WTC11 (cell line): ENCODE data around the gene TAF11L7. TPM values are rescaled to one million over a fixed set of nuclear protein-coding genes. Genes with fewer than 3 reads are reported as not detected.
"Not testable (repeated sequence)": the region's sequence is repeated elsewhere in the genome, so short reads cannot be mapped to it uniquely, and the experiment has no call there.

Experiments used
- ATAC-seq: fragments of 200-7000 bp; cut with Tn5 transposase; 2 replicates; pipeline ENCODE4 v1.10.0; 2021; ENCODE audit warnings: mild to moderate bottlenecking, moderate library complexity
- CTCF ChIA-PET: fragments of 300-600 bp; sonication (Branson Sonifier 250); formaldehyde crosslinking; loops from one replicate; lab custom pipeline; 2021; ENCODE audit warnings: antibody characterized with exemption; lab: Charles Lee
- POLR2A ChIA-PET: fragments of 350-600 bp; sonication (Branson Sonifier 250); formaldehyde crosslinking; loops from one replicate; lab custom pipeline; 2021; ENCODE audit warnings: antibody characterized with exemption; lab: Charles Lee
- DNase-seq: peaks from one replicate; pipeline ENCODE4 v3.0.0; 2021; ENCODE audit warnings: low spot score
- H3K27ac Mint-ChIP-seq: 2 replicates; pipeline ENCODE4 v1.8.0; 2021; ENCODE audit warnings: mixed read lengths
- H3K27me3 Mint-ChIP-seq: 2 replicates; pipeline ENCODE4 v1.8.0; 2021; ENCODE audit warnings: low read depth, mild to moderate bottlenecking, moderate library complexity, mixed read lengths
- H3K36me3 Mint-ChIP-seq: 2 replicates; pipeline ENCODE4 v1.8.0; 2021; ENCODE audit warnings: mixed read lengths
- H3K4me1 Mint-ChIP-seq: 2 replicates; pipeline ENCODE4 v1.8.0; 2022; ENCODE audit warnings: mixed read lengths
- H3K4me3 Mint-ChIP-seq: 2 replicates; pipeline ENCODE4 v1.8.0; 2021; ENCODE audit warnings: mild to moderate bottlenecking, moderate library complexity, mixed read lengths
- H3K9me3 Mint-ChIP-seq: 2 replicates; pipeline ENCODE4 v1.8.0; 2021; ENCODE audit warnings: mixed read lengths
- HMGA2 ChIP-seq: fragments of 250-450 bp; sonication (Bioruptor Pico); IDR thresholded peaks from 2 replicates; pipeline ENCODE4 v1.4.0; 2021; ENCODE audit warnings: mild to moderate bottlenecking, moderate library complexity
- SOX15 ChIP-seq: fragments of 250-450 bp; sonication (Bioruptor Pico); IDR thresholded peaks from 2 replicates; pipeline ENCODE4 v1.9.0; 2021; ENCODE audit warnings: mild to moderate bottlenecking
- SP1 ChIP-seq: sonication (generic); formaldehyde crosslinking; conservative IDR thresholded peaks from 2 replicates; pipeline ENCODE4 v1.8.1; 2022; ENCODE audit warnings: missing genetic modification reagents
- USF2 ChIP-seq: sonication (generic); formaldehyde crosslinking; IDR thresholded peaks from 2 replicates; pipeline ENCODE4 v1.8.1; 2023; ENCODE audit warnings: mild to moderate bottlenecking, missing genetic modification reagents, moderate library complexity
- ZBTB21 ChIP-seq: sonication (generic); formaldehyde crosslinking; IDR thresholded peaks from 2 replicates; pipeline ENCODE4 v1.8.1; 2023; ENCODE audit warnings: mild to moderate bottlenecking, missing genetic modification reagents, borderline replicate concordance
- ZMAT4 ChIP-seq: fragments of 250-450 bp; sonication (Bioruptor Pico); IDR thresholded peaks from 2 replicates; pipeline ENCODE4 v1.9.0; 2021; ENCODE audit warnings: mild to moderate bottlenecking
- ZNF317 ChIP-seq: sonication (generic); formaldehyde crosslinking; IDR thresholded peaks from 2 replicates; pipeline ENCODE4 v1.8.1; 2023; ENCODE audit warnings: low read depth, mild to moderate bottlenecking, moderate library complexity, missing genetic modification reagents, borderline replicate concordance
- ZNF416 ChIP-seq: fragments of 250-450 bp; sonication (Bioruptor Pico); IDR thresholded peaks from 2 replicates; pipeline ENCODE4 v1.9.0; 2021; ENCODE audit warnings: mild to moderate bottlenecking, inconsistent platforms
- ZNF423 ChIP-seq: fragments of 250-450 bp; sonication (Bioruptor Pico); IDR thresholded peaks from 2 replicates; pipeline ENCODE4 v2.1.2; 2022; ENCODE audit warnings: mild to moderate bottlenecking, moderate library complexity
- total RNA-seq: library from RNA; stranded (reverse); gene quantifications from 3 replicates; pipeline ENCODE4 v1.2.3, GENCODE V29; 2021

The TAF11L7 gene
- total RNA-seq, 1 experiment from 2014 or later: not detected

GRCh38 chr5:17604951-17605350 lies 19.4 kb upstream of the TAF11L7 start:
- no peaks in the 10 kb centered on the region for H3K27me3 Mint-ChIP-seq
- H3K9me3 Mint-ChIP-seq: peaks cover 8% of the 10 kb centered on the region; the same call in 1 of the 2 replicates
- no peak for DNase-seq
- peaks cover 3% of the 10 kb centered on the region; the same call in 1 of the 2 replicates for H3K4me1 Mint-ChIP-seq
- no peak for TF ChIP-seq ZBTB21 (CRISPR knock-in tag)
- TF ChIP-seq SP1: no peak
- TF ChIP-seq USF2: no peak
- TF ChIP-seq ZNF423 (CRISPR knock-in tag): no peak
- no peak for TF ChIP-seq ZNF416
- no peak for TF ChIP-seq SOX15
- no peak for TF ChIP-seq HMGA2 (CRISPR knock-in tag)
- no peak for TF ChIP-seq ZNF317 (CRISPR knock-in tag)
- no peak for TF ChIP-seq ZMAT4 (CRISPR knock-in tag)
- TF ChIP-seq, all 79 proteins: peak for 0
- no peak for ATAC-seq
- Mint-ChIP-seq H3K36me3 (no peaks in the 10 kb centered on the region), H3K4me3 (no peak overlapping the region), H3K27ac (no peak overlapping the region)
- CTCF ChIA-PET: no interaction called here
- POLR2A ChIA-PET: no interaction called here

- H3K9me3 Mint-ChIP-seq, H3K27me3 Mint-ChIP-seq, H3K4me3 Mint-ChIP-seq: not testable (repeated sequence)
Measured at GRCh38 chr5:17603880-17604279, 18.3 kb upstream of the TAF11L7 start, which contains the start of gene TAF11L11. Gene TAF11L11 (plus strand): TSS chr5:17604183.

GRCh38 chr5:17597728-17598127 lies 12.2 kb upstream of the TAF11L7 start, which contains the start of gene TAF11L10:
Gene TAF11L10 (minus strand): TSS chr5:17597828.
- H3K36me3 Mint-ChIP-seq, CTCF ChIA-PET, H3K9me3 Mint-ChIP-seq: not testable (repeated sequence)

More at GRCh38 chr5:17603880-17604279, 18.3 kb upstream of the TAF11L7 start, which contains the start of gene TAF11L11:
- H3K36me3 Mint-ChIP-seq, CTCF ChIA-PET, H3K27ac Mint-ChIP-seq, DNase-seq, POLR2A ChIA-PET, ATAC-seq, H3K4me1 Mint-ChIP-seq: not testable (repeated sequence)

GRCh38 chr5:17594255-17594654 lies 8.7 kb upstream of the TAF11L7 start, which contains the start of gene TAF11L9:
Gene TAF11L9 (minus strand): TSS chr5:17594394.
- H3K27me3 Mint-ChIP-seq, H3K4me1 Mint-ChIP-seq, POLR2A ChIA-PET, H3K36me3 Mint-ChIP-seq, H3K4me3 Mint-ChIP-seq, CTCF ChIA-PET, DNase-seq, H3K27ac Mint-ChIP-seq, H3K9me3 Mint-ChIP-seq, ATAC-seq: not testable (repeated sequence)

More at GRCh38 chr5:17597728-17598127, 12.2 kb upstream of the TAF11L7 start, which contains the start of gene TAF11L10:
- H3K27me3 Mint-ChIP-seq, H3K4me3 Mint-ChIP-seq, DNase-seq, H3K4me1 Mint-ChIP-seq, H3K27ac Mint-ChIP-seq, ATAC-seq, POLR2A ChIA-PET: not testable (repeated sequence)

GRCh38 chr5:17590860-17591259 lies 5.3 kb upstream of the TAF11L7 start, which contains the start of gene TAF11L8:
Gene TAF11L8 (minus strand): TSS chr5:17590960.
- H3K4me3 Mint-ChIP-seq, POLR2A ChIA-PET, H3K27ac Mint-ChIP-seq, DNase-seq, H3K36me3 Mint-ChIP-seq, CTCF ChIA-PET, ATAC-seq, H3K9me3 Mint-ChIP-seq, H3K4me1 Mint-ChIP-seq, H3K27me3 Mint-ChIP-seq: not testable (repeated sequence)

Other genes starting within 250 kb of the TAF11L7 start
- gene TAF11L2, start 87.5 kb downstream of the TAF11L7 start, total RNA-seq: not detected in 3 replicates
- gene TAF11L3, start 67.4 kb downstream of the TAF11L7 start, total RNA-seq: not detected in 3 replicates
- not detected in 3 replicates for gene TAF11L4, start 64.0 kb downstream of the TAF11L7 start, total RNA-seq
- gene TAF11L5, start 60.5 kb downstream of the TAF11L7 start, total RNA-seq: not detected in 3 replicates
- gene TAF11L6, start 57.1 kb downstream of the TAF11L7 start, total RNA-seq: not detected in 3 replicates
- gene TAF11L8, start 5.2 kb upstream of the TAF11L7 start, total RNA-seq: not detected in 3 replicates
- gene TAF11L9, start 8.6 kb upstream of the TAF11L7 start, total RNA-seq: not detected in 3 replicates
- gene TAF11L10, start 12.1 kb upstream of the TAF11L7 start, total RNA-seq: not detected in 3 replicates
- not detected in 3 replicates for gene TAF11L11, start 18.4 kb upstream of the TAF11L7 start, total RNA-seq
- not detected in 3 replicates for gene TAF11L12, start 24.6 kb upstream of the TAF11L7 start, total RNA-seq
- not detected in 3 replicates for gene TAF11L13, start 46.3 kb upstream of the TAF11L7 start, total RNA-seq
- gene TAF11L14, start 48.7 kb upstream of the TAF11L7 start, total RNA-seq: not detected in 3 replicates